Brain microvascular endothelial cell (primary cell): ENCODE data around the gene DTX4.

Experiments
- DNase-seq: peaks from one replicate; pipeline ENCODE4 v3.0.0-alpha.2; 2020
- H3K27ac ChIP-seq: fragments of 250-450 bp; sonication (Bioruptor Pico); 2 replicates; pipeline ENCODE4 v1.5.1; 2020; ENCODE audit warnings: mild to moderate bottlenecking, moderate library complexity
- H3K27me3 ChIP-seq: fragments of 250-450 bp; sonication (Bioruptor Pico); replicated peaks from 2 replicates; pipeline ENCODE4 v1.5.1; 2020; ENCODE audit warnings: mild to moderate bottlenecking
- H3K36me3 ChIP-seq: fragments of 250-450 bp; sonication (Bioruptor Pico); replicated peaks from 2 replicates; pipeline ENCODE4 v1.5.1; 2020; ENCODE audit warnings: mild to moderate bottlenecking
- H3K4me3 ChIP-seq: 2 replicates; pipeline ENCODE4 v1.5.1; 2011; ENCODE audit warnings: low read depth, mild to moderate bottlenecking, control low read depth, low read length, moderate library complexity
- in situ Hi-C: cut with HindIII; loops from 2 replicates; pipeline ENCODE4 v1.10.0; 2017; ENCODE audit warnings: low sequenced_read_pairs, low pct_ligation_motif_present
- TF ChIP-seq, protein P1 (sequence below): IDR thresholded peaks from 2 replicates; pipeline ENCODE4 v1.5.1; 2011; ENCODE audit warnings: low read depth, mild to moderate bottlenecking, moderate library complexity, low read length, control low read depth, inconsistent platforms; ENCODE audit errors: missing control alignments

DTX4 gene

GRCh38 chr11:59164028-59164427, 7.9 kb upstream of the DTX4 start:
- H3K27me3 ChIP-seq: peaks cover 3% of the 10 kb centered on the region
- TF ChIP-seq, protein P1, sequence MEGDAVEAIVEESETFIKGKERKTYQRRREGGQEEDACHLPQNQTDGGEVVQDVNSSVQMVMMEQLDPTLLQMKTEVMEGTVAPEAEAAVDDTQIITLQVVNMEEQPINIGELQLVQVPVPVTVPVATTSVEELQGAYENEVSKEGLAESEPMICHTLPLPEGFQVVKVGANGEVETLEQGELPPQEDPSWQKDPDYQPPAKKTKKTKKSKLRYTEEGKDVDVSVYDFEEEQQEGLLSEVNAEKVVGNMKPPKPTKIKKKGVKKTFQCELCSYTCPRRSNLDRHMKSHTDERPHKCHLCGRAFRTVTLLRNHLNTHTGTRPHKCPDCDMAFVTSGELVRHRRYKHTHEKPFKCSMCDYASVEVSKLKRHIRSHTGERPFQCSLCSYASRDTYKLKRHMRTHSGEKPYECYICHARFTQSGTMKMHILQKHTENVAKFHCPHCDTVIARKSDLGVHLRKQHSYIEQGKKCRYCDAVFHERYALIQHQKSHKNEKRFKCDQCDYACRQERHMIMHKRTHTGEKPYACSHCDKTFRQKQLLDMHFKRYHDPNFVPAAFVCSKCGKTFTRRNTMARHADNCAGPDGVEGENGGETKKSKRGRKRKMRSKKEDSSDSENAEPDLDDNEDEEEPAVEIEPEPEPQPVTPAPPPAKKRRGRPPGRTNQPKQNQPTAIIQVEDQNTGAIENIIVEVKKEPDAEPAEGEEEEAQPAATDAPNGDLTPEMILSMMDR: no peak
- no peak overlapping the region for H3K4me3 ChIP-seq
- no peak overlapping the region for H3K27ac ChIP-seq
- no peaks in the 10 kb centered on the region for H3K36me3 ChIP-seq
- DNase-seq: no peak
- in situ Hi-C loops: no loop called here

DNA sequence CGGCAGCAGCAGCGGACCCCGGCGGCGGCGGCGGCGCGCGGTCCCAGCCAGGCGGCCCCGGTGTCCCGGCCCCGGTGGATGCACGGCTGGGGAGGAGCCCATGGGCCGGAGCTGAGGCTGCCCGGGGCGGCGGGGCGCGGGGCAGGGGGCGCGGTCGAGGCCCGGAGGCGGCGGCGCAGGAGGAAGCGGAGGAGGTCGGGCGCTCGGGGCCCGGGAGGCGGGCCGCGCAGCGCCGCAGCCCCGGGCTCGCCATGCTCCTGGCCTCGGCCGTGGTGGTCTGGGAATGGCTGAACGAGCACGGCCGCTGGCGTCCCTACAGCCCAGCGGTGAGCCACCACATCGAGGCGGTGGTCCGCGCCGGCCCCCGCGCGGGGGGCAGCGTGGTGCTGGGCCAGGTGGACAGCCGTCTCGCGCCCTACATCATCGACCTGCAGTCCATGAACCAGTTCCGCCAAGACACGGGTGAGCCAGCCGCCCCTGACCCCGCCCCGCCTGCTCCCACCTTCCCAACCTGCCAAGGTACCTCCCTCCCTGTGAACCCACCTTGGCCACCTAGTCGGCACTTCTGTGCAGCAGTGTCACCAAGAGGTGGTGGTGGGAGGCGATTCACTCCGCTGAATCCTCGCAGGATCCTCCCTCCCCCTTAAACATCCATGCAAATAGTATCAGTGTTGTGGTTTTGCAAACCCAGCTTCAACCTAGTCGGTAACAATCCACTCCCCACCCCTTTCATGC, 580 bp downstream of the DTX4 start:
- Histone ChIP-seq H3K27ac (no peak overlapping the region), H3K36me3 (no peaks in the 10 kb centered on the region), H3K27me3 (peaks cover 10% of the 10 kb centered on the region), H3K4me3 (peak overlapping the region; percentile 61)
- TF ChIP-seq, protein P1: no peak
- in situ Hi-C loops: no loop called here
- DNase-seq: no peak

GRCh38 chr11:59173080-59173963, 1.4 kb downstream of the DTX4 start:
- DNase-seq: no peak
- TF ChIP-seq, protein P1: no peak
- H3K36me3 ChIP-seq: no peaks in the 10 kb centered on the region
- H3K27me3 ChIP-seq: peaks cover 10% of the 10 kb centered on the region
- in situ Hi-C loops: no loop called here
- H3K27ac ChIP-seq: no peak overlapping the region
- peak overlapping the region; percentile 50 for H3K4me3 ChIP-seq

DNA sequence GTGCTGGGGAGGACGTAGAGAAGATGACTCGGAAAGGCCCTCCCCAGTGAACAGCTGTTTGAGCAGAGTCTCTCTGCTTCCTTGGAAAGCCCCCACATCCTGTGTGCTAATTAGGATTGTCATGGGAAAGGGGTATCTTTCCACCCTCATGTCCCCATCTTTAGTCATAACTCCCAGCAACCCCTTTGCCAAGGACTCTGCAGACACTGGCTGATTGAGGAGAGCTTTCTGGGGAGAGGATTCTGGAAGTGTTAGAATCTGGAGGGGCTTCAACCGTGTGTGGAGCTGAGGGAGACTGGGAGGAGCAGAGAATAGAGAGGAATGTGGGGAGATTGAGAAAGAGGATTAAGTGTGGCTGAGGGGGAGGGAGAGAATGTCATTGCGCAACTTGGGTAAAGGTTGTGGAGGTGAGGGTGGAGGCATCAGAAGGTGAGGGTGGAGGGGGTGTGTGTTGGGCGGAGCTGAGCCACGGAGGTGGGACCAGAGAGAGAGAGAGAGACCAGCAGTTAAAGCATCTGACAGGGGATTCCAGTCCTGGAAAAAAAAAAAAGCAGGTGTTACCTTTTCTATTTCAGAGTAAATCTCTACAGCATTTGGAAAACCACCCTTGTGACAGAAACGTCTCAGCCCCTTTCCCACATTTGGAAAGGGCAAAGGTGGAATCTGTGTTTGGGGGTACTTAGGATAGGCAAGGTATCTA, 2.2 kb downstream of the DTX4 start:
- in situ Hi-C loops: no loop called here
- Histone ChIP-seq H3K4me3 (peak overlapping the region; percentile 50), H3K27me3 (peaks cover 10% of the 10 kb centered on the region), H3K27ac (no peak overlapping the region), H3K36me3 (no peaks in the 10 kb centered on the region)
- DNase-seq: no peak
- TF ChIP-seq, protein P1: no peak

- H3K4me3 ChIP-seq: no peak overlapping the region
- TF ChIP-seq, protein P1: no peak
- no peak for DNase-seq
- H3K27ac ChIP-seq: no peak overlapping the region
- H3K36me3 ChIP-seq: no peaks in the 10 kb centered on the region
- H3K27me3 ChIP-seq: peaks cover 10% of the 10 kb centered on the region
- in situ Hi-C loops: no loop called here
These were observed 2.7 kb downstream of the DTX4 start for GRCh38 chr11:59174664-59175033.
